ENCODE measurements around the gene LMBR1L. TPM values are rescaled to one million over a fixed set of nuclear protein-coding genes. Genes with fewer than 3 reads are reported as not detected.

LMBR1L gene
- total and polyA plus RNA-seq, 2 of the 8 experiments (the other 6 are each of a cell fraction or from before 2014, with no cell fraction given), result 36.6 to 49.6 TPM

GRCh38 chr12:49121047-49121696 is 10.5 kb upstream of the LMBR1L start:
- ChIA-PET CTCF (ENCODE audit: partially characterized antibody) (interaction anchor here (0.8 to 7.6 kb wide), 16 partner anchors 8 to 137 kb away, joined by 3 to 84 read pairs (median 8); partner anchors contain the start of genes DHH, LMBR1L and TUBA1B), POLR2A (ENCODE audit: partially characterized antibody) (interaction anchor here (1.0 to 3.8 kb wide), 5 partner anchors 10 to 144 kb away, joined by 3 to 62 read pairs (median 4); partner anchors contain the start of genes LMBR1L and TUBA1B)
- no peak overlapping the region for H3K23ac ChIP-seq (ENCODE audit: insufficient read length)
- FAIRE-seq (peak; percentile 48), DNase-seq (ENCODE audit: low read depth in 1 of 2, low spot score in 2 of 2) (peak; percentile 13 to 56)
- H3K14ac ChIP-seq (ENCODE audit: insufficient read length), result no peak overlapping the region
- peak overlapping the region; percentile 11; the same call in 1 of the 2 replicates for H2AFZ ChIP-seq (ENCODE audit: low read length)
- no peak overlapping the region for H2AK5ac ChIP-seq (ENCODE audit: low read depth, low read length)
- H2BK5ac ChIP-seq (ENCODE audit: low read depth, low read length), result no peak overlapping the region
- peaks cover 0 to 3% of the 10 kb centered on the region in 2 experiments; a peak in 1 of 4 replicates for H3K9me3 ChIP-seq (ENCODE audit: insufficient read depth in 2 of 2, low read depth in 1 of 2, low read length in 1 of 2)
- no peaks in the 10 kb centered on the region for H3K23me2 ChIP-seq (ENCODE audit: low read depth, low read length)
- H3K27ac ChIP-seq (ENCODE audit: low read depth, low read length), result no peak overlapping the region
- H2BK20ac ChIP-seq (ENCODE audit: low read length), result no peak overlapping the region
- no peak overlapping the region for H3K18ac ChIP-seq (ENCODE audit: extremely low read depth, low read length)
- WGBS, 2 experiments (ENCODE audit: extremely low coverage in 1 of 2, insufficient coverage in 1 of 2, insufficient read length in 1 of 2, insufficient replicate concordance in 2 of 2, low coverage in 1 of 2, low lambda C conversion rate in 2 of 2, missing lambda C conversion rate in 1 of 2), result 36% methylated on average over 6 of the region's 6 CpGs; no CpG with 5 or more reads in 1 of the 2 experiments
- H4K5ac ChIP-seq (ENCODE audit: insufficient read length, low read depth, low read length), result no peak overlapping the region
- no peak overlapping the region for H2BK15ac ChIP-seq (ENCODE audit: low read length)
- H3K4me2 ChIP-seq (ENCODE audit: insufficient read depth in 1 of 2, low read depth in 2 of 2, low read length in 2 of 2), result no peak overlapping the region
- H3K79me1 ChIP-seq (ENCODE audit: low read depth, low read length), result no peaks in the 10 kb centered on the region
- H3K36me3 ChIP-seq (ENCODE audit: control insufficient read depth in 2 of 4, insufficient read depth in 4 of 4, low read length in 3 of 4), result no peaks in the 10 kb centered on the region
- no peak overlapping the region for H2BK120ac ChIP-seq (replicated peaks; ENCODE audit: low read depth, low read length)
- H3K27me3 ChIP-seq (replicated peaks in 1 of 4; ENCODE audit: control insufficient read depth in 3 of 4, extremely low read depth in 1 of 4, insufficient read depth in 3 of 4, low read length in 3 of 4), result no peaks in the 10 kb centered on the region
- no peak overlapping the region for H4K8ac ChIP-seq (ENCODE audit: extremely low read depth, insufficient read depth, low read length)
- H3K4me1 ChIP-seq (replicated peaks in 1 of 4; ENCODE audit: control insufficient read depth in 3 of 4, insufficient read depth in 4 of 4, low read length in 3 of 4), result no peaks in the 10 kb centered on the region
- H3K9ac ChIP-seq (replicated peaks in 1 of 4; ENCODE audit: extremely low read depth in 1 of 4, low read depth in 3 of 4, low read length in 3 of 4), result no peak overlapping the region
- H3K56ac ChIP-seq (replicated peaks; ENCODE audit: insufficient read length, low read depth, low read length), result no peak overlapping the region
- H4K91ac ChIP-seq (replicated peaks; ENCODE audit: insufficient read length, low read length), result no peak overlapping the region
- TF ChIP-seq KDM1A (IDR thresholded peaks at IDR 0.05; ENCODE audit: borderline replicate concordance, low read length), result no peak
- no peak for TF ChIP-seq HDAC2 (IDR thresholded peaks at IDR 0.05; ENCODE audit: borderline replicate concordance in 1 of 2, low read depth in 2 of 2, low read length in 2 of 2)
- TF ChIP-seq CTCF (IDR thresholded peaks at IDR 0.05; ENCODE audit: control extremely low read depth in 1 of 3, insufficient read depth in 1 of 3, low read depth in 1 of 3, low read length in 3 of 3), result peak; percentile 48 to 82 (median 80)
- TF ChIP-seq YY1 (IDR thresholded peaks at IDR 0.05; ENCODE audit: low read depth, low read length), result 0 out of 2 replicates have a peak, but pooled peaks have one; percentile 54
- no peak for TF ChIP-seq FOSL1 (IDR thresholded peaks at IDR 0.05; ENCODE audit: insufficient read depth, low read depth, low read length)
- TF ChIP-seq TAF7 (optimal IDR thresholded peaks at IDR 0.05; ENCODE audit: borderline replicate concordance, low read depth, low read length), result no peak
- peak; percentile 75 to 80 for TF ChIP-seq RAD21 (IDR thresholded peaks at IDR 0.05 in 1 of 2, conservative IDR thresholded peaks at IDR 0.05 in 1 of 2; ENCODE audit: low read depth in 2 of 2, low read length in 2 of 2)
- no peak overlapping the region for H2BK12ac ChIP-seq (ENCODE audit: low read depth, low read length)
- no peak overlapping the region for H3K4me3 ChIP-seq (ENCODE audit: extremely low read depth in 1 of 4, insufficient read depth in 2 of 4, low read depth in 3 of 4, low read length in 4 of 4)
- H3K4ac ChIP-seq (replicated peaks; ENCODE audit: insufficient read length, low read depth, low read length), result no peak overlapping the region
- no peaks in the 10 kb centered on the region for H3K79me2 ChIP-seq (ENCODE audit: control insufficient read depth in 1 of 2, insufficient read depth in 2 of 2, low read length in 2 of 2)
- H4K20me1 ChIP-seq (replicated peaks in 1 of 2; ENCODE audit: control insufficient read depth in 1 of 2, insufficient read depth in 2 of 2, low read length in 2 of 2), result no peaks in the 10 kb centered on the region

Measured in H1 (cell line).